T-cell (primary cell): ENCODE results near the gene RPH3AL. TPM values are rescaled to one million over a fixed set of nuclear protein-coding genes. Genes with fewer than 3 reads are reported as not detected.
A peak's percentile ranks its signal among the peaks of the same experiment; 100 is the strongest.

Source experiments
- ATAC-seq, 4 experiments: fragments of 200-7000 bp in 3 of 4; fragments of 150-1000 bp in 1 of 4; cut with Tn5 transposase; replicated peaks in 1 of 4; 1 replicate in 3 of 4; 2 replicates in 1 of 4; pipeline ENCODE4 v1.10.0; 2021; ENCODE audit warnings: moderate library complexity in 3 of 4, mild to moderate bottlenecking in 2 of 4, moderate number of reproducible peaks in 1 of 4
- CTCF ChIA-PET, 2 donors: fragments of 300-600 bp; sonication (Branson Sonifier 250); formaldehyde crosslinking; loops; one replicate each; lab custom pipeline; 2022; ENCODE audit warnings: antibody characterized with exemption in 2 of 2; lab: Charles Lee
- POLR2A ChIA-PET, 2 donors: fragments of 300-600 bp; sonication (Branson Sonifier 250); formaldehyde crosslinking; loops; one replicate each; lab custom pipeline; 2022; ENCODE audit warnings: antibody characterized with exemption in 2 of 2; lab: Charles Lee
- DNase-seq, 35 experiments: peaks; one replicate each; pipeline versions ENCODE4 v3.0.0 to v3.0.0-alpha.2; 2013 to 2023
- H3K27ac ChIP-seq: one replicate; pipeline ENCODE4 v1.5.1; 2013; ENCODE audit warnings: low read length
- H3K27me3 ChIP-seq, 2 experiments: replicated peaks in 1 of 2; 1 replicate in 1 of 2; 2 replicates in 1 of 2; pipeline versions ENCODE4 v1.6.1 to v1.7.0; 2013; ENCODE audit warnings: low read length in 1 of 2, mixed read lengths in 1 of 2; ENCODE audit not compliant: control insufficient read depth in 2 of 2, insufficient read depth in 2 of 2; ENCODE audit errors: extremely low read depth in 1 of 2
- H3K36me3 ChIP-seq, 2 donors: 1 replicate in 1 of 2; 2 replicates in 1 of 2; pipeline versions ENCODE4 v1.6.1 to v1.7.0; 2013; ENCODE audit warnings: low read length in 1 of 2; ENCODE audit not compliant: control insufficient read depth in 2 of 2, insufficient read depth in 1 of 2; ENCODE audit errors: extremely low read depth in 1 of 2
- H3K4me1 ChIP-seq, 2 experiments: 1 replicate in 1 of 2; 2 replicates in 1 of 2; pipeline versions ENCODE4 v1.6.1 to v1.7.0; 2013; ENCODE audit warnings: low read length in 2 of 2, mixed read lengths in 1 of 2; ENCODE audit not compliant: insufficient read depth in 2 of 2, control insufficient read depth in 1 of 2; ENCODE audit errors: extremely low read depth in 1 of 2
- H3K4me3 ChIP-seq, 2 donors: 1 replicate in 1 of 2; 2 replicates in 1 of 2; pipeline versions ENCODE4 v1.5.1 to v1.7.0; 2013; ENCODE audit warnings: mild to moderate bottlenecking in 2 of 2, low read length in 1 of 2, moderate library complexity in 1 of 2; ENCODE audit not compliant: control insufficient read depth in 1 of 2; ENCODE audit errors: extremely low read depth in 1 of 2
- H3K9me3 ChIP-seq: 2 replicates; pipeline ENCODE4 v1.7.0; 2013
- H3K27ac Mint-ChIP-seq, 2 donors: one replicate each; pipeline ENCODE4 v1.8.0; 2020 to 2021; ENCODE audit warnings: mild to moderate bottlenecking in 2 of 2, mixed read lengths in 2 of 2
- H3K27me3 Mint-ChIP-seq, 2 donors: one replicate each; pipeline ENCODE4 v1.8.0; 2021 to 2022; ENCODE audit warnings: mixed read lengths in 2 of 2
- H3K36me3 Mint-ChIP-seq: one replicate; pipeline ENCODE4 v1.8.0; 2021; ENCODE audit warnings: mixed read lengths
- H3K4me1 Mint-ChIP-seq, 3 donors: one replicate each; pipeline ENCODE4 v1.8.0; 2020 to 2022; ENCODE audit warnings: mixed read lengths in 3 of 3, mild to moderate bottlenecking in 1 of 3
- H3K4me3 Mint-ChIP-seq, 3 donors: one replicate each; pipeline ENCODE4 v1.8.0; 2020 to 2022; ENCODE audit warnings: mild to moderate bottlenecking in 3 of 3, mixed read lengths in 3 of 3, moderate library complexity in 3 of 3
- H3K9me3 Mint-ChIP-seq, 3 donors: one replicate each; pipeline ENCODE4 v1.8.0; 2020 to 2022; ENCODE audit warnings: mixed read lengths in 3 of 3
- WGBS: methylation state at CpG from one replicate; pipeline ENCODE4 v1.1.5; 2013; ENCODE audit warnings: missing lambda C conversion rate; ENCODE audit not compliant: insufficient coverage; 5-methylcytosine and 5-hydroxymethylcytosine counted together
- total RNA-seq, 35 experiments: library from RNA in 6 of 35; stranded (reverse) in 6 of 35; fragments of 120-200 nt in 1 of 35; gene quantifications; one replicate each; pipeline versions ENCODE4 v1.2.1 to v1.2.4 and lab custom pipeline; 2013 to 2026

Gene RPH3AL
- total RNA-seq, 5 donors from 2014 or later (not counting 1 experiment from before 2014, with no cell fraction given), result 4.5 to 10.5 (median 5.3) TPM

DNA sequence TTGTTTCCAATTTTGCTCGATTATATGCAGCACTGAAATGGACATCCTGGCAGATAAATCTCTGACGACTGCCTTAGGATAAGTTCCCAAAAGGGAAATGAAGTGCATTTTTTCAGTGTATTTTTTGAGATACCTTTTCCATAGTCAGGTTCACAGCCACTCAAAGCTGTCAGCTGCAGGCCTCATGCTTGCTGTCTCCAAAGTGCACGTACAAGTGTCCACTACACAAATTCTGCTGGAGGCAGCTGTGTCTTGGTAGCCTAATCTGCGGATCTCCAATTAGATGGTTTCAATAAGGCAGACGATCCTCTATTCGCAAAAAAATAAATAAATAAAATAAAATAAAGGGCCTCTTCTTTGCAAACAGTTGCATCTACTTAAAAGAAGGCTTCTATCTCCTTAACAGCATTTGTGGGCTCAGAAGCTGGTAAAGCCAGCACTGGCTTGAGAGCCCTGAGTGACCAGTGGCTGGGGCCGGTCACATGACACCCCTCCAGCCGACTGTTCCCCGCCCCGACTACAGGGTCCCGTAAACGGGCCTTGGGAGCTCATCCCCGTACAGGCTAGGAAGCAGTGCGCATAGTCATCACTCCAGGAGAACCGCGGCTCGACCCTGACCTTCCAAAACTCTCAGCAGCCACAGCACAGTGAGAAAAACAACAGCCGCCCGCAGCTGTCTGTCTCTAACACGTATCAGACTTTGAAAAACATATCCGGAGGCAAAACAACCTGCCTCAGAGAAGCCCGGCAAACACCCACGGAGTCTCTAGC lies 18.8 kb downstream of the RPH3AL start:
- H3K9me3 Mint-ChIP-seq, result no peaks in the 10 kb centered on the region
- peaks cover 8 to 68% of the 10 kb centered on the region in 2 experiments for H3K4me1 ChIP-seq
- H3K36me3 Mint-ChIP-seq, result no peaks in the 10 kb centered on the region
- peak in 15 of 35 experiments; percentile 14 to 47 (median 29) for DNase-seq
- H3K27ac ChIP-seq, result peak overlapping the region; percentile 32
- CTCF ChIA-PET, result no interaction called here
- H3K4me1 Mint-ChIP-seq, result peaks cover 13 to 80% (median 71%) of the 10 kb centered on the region in 3 donors
- POLR2A ChIA-PET, result no interaction called here
- H3K27me3 Mint-ChIP-seq, result peaks cover 0 to 3% of the 10 kb centered on the region in 2 donors
- H3K4me3 Mint-ChIP-seq, result peak overlapping the region in 2 of 3 donors; percentile 39 to 67
- peak overlapping the region in 1 of 2 donors; percentile 82 for H3K27ac Mint-ChIP-seq
- H3K36me3 ChIP-seq, result no peaks in the 10 kb centered on the region
- WGBS, result 30% methylated on average over 15 of the region's 23 CpGs
- peaks cover 0 to 35% of the 10 kb centered on the region in 2 experiments for H3K27me3 ChIP-seq
- ATAC-seq, result peak in 3 of 4 experiments; percentile 29 to 53 (median 46)
- no peaks in the 10 kb centered on the region for H3K9me3 ChIP-seq
- H3K4me3 ChIP-seq, result peak overlapping the region; percentile 10 to 25

DNA sequence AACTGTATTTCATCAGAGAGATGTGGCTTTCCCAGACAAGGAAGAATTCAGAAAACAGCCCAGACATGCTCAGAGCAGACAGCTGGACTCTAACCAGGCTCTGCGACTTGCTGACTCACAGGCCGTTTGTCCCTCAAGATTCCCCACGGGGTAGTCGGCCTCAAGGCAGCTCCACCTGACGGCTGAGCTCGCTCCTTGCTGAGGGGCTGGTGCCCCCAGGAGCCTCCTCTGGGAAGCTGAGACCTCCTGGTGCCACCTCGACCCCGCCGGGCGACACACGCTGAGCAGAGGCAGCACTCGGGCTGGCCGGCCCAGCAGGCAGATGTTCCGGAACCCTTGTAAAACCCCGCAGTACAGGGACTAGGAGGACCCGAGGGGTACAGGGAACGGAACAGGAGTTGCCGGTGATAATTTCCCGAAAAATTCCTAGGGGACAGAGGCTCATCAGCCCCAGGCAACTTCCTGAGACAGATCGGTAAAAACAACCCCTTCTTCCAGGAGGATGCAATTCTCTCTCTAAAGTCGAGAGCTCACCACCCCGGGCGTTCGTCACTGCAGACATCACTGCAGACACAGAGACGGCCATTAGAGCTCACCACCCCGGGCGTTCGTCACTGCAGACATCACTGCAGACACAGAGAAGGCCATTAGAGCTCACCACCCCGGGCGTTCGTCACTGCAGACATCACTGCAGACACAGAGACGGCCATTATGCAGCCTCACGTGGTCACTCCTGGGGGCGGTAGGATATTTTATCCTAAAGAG lies 19.9 kb downstream of the RPH3AL start:
- H3K9me3 Mint-ChIP-seq, result no peaks in the 10 kb centered on the region
- Histone ChIP-seq H3K27me3 (peaks cover 0 to 31% of the 10 kb centered on the region in 2 experiments), H3K36me3 (no peaks in the 10 kb centered on the region), H3K4me1 (peaks cover 8 to 68% of the 10 kb centered on the region in 2 experiments), H3K4me3 (no peak overlapping the region), H3K27ac (no peak overlapping the region), H3K9me3 (no peaks in the 10 kb centered on the region)
- H3K4me3 Mint-ChIP-seq, result peak overlapping the region in 1 of 3 donors; percentile 76
- CTCF ChIA-PET, result no interaction called here
- no peak overlapping the region for H3K27ac Mint-ChIP-seq
- no peak for DNase-seq
- H3K27me3 Mint-ChIP-seq, result peaks cover 0 to 3% of the 10 kb centered on the region in 2 donors
- WGBS, result 89% methylated on average over 29 of the region's 34 CpGs
- H3K36me3 Mint-ChIP-seq, result no peaks in the 10 kb centered on the region
- no peak for ATAC-seq
- peaks cover 13 to 83% (median 71%) of the 10 kb centered on the region in 3 donors for H3K4me1 Mint-ChIP-seq
- POLR2A ChIA-PET, result no interaction called here

DNA sequence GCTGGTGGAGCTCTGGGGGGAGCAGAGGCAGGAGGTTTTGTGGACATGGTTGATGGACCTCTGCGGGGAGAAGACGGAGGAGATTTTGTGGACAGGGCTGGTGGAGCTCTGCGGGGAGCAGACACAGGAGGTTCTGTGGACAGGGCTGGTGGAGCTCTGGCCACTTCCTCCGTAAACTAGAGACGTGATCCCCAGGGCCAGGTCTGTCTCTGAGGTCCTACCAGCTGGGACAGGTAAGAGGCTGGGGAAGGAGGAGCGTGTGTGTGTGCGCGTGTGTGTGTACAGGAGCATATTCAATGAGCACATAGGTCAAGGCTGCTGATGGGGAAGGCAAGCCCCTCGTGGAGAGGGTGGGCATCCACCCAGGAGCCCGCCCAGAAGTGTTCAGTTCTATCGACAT lies 20.6 kb downstream of the RPH3AL start:
- Mint-ChIP-seq H3K36me3 (peaks cover under 1% of the 10 kb centered on the region), H3K27me3 (peaks cover 0 to 3% of the 10 kb centered on the region in 2 donors), H3K4me1 (peaks cover 13 to 76% (median 68%) of the 10 kb centered on the region in 3 donors), H3K9me3 (no peaks in the 10 kb centered on the region), H3K4me3 (peak overlapping the region in 2 of 3 donors; percentile 76 to 80), H3K27ac (peak overlapping the region in 1 of 2 donors; percentile 7)
- Histone ChIP-seq H3K9me3 (no peaks in the 10 kb centered on the region), H3K36me3 (no peaks in the 10 kb centered on the region), H3K4me1 (peaks cover 8 to 68% of the 10 kb centered on the region in 2 experiments), H3K4me3 (no peak overlapping the region), H3K27ac (no peak overlapping the region), H3K27me3 (peaks cover 0 to 25% of the 10 kb centered on the region in 2 experiments)
- no peak for ATAC-seq
- WGBS, result 86% methylated on average over 11 of the region's 11 CpGs
- CTCF ChIA-PET, result no interaction called here
- peak in 1 of 35 experiments; percentile 1 for DNase-seq
- POLR2A ChIA-PET, result no interaction called here

DNA sequence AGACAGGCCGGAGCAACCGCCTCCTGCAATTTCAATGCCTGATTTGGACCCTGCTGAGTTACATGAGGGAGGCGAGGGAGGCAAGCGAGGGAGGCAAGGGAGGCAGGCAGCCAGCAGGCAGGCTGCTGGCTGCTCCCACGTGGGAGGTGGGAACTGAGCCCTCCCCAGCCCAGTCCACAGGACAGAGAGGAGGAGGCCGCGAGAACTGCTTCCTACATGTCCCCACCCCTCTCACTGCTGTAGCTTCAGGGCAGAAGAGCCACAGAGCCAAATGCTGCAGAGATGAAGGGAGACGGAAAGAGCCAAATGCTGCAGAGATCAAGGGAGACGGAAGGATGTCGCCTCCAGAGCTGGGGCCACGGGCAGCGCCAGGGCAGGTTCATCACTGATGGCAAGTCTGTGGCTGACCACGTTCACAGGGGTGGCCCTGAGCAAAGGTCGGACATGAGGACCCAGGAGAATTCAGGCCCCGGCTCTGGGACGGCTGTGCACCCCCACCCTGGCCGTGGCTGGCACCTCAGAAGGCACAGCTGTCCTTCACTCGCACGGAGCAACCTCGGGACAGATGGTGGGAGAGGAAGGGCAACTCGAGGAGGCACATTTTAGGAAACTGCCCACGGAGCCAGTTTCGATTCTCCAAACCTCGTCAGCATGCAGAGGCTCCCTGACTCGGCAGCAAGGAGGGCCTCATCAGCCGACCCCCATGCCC lies 21.5 kb downstream of the RPH3AL start:
- 8% methylated on average over 20 of the region's 26 CpGs for WGBS
- Histone ChIP-seq H3K4me1 (peaks cover 8 to 59% of the 10 kb centered on the region in 2 experiments), H3K27ac (no peak overlapping the region), H3K36me3 (no peaks in the 10 kb centered on the region), H3K27me3 (peaks cover 0 to 18% of the 10 kb centered on the region in 2 experiments), H3K9me3 (no peaks in the 10 kb centered on the region), H3K4me3 (peak overlapping the region; percentile 22 to 39)
- POLR2A ChIA-PET, result no interaction called here
- peak in 25 of 35 experiments; percentile 9 to 69 (median 39) for DNase-seq
- Mint-ChIP-seq H3K27me3 (peaks cover 0 to 3% of the 10 kb centered on the region in 2 donors), H3K27ac (peak overlapping the region in 1 of 2 donors; percentile 71), H3K4me3 (peak overlapping the region in 2 of 3 donors; percentile 76 to 80), H3K4me1 (peaks cover 9 to 67% (median 60%) of the 10 kb centered on the region in 3 donors), H3K9me3 (no peaks in the 10 kb centered on the region), H3K36me3 (peaks cover 2% of the 10 kb centered on the region)
- peak in 3 of 4 experiments; percentile 82 to 87 (median 83) for ATAC-seq
- CTCF ChIA-PET, result no interaction called here

DNA sequence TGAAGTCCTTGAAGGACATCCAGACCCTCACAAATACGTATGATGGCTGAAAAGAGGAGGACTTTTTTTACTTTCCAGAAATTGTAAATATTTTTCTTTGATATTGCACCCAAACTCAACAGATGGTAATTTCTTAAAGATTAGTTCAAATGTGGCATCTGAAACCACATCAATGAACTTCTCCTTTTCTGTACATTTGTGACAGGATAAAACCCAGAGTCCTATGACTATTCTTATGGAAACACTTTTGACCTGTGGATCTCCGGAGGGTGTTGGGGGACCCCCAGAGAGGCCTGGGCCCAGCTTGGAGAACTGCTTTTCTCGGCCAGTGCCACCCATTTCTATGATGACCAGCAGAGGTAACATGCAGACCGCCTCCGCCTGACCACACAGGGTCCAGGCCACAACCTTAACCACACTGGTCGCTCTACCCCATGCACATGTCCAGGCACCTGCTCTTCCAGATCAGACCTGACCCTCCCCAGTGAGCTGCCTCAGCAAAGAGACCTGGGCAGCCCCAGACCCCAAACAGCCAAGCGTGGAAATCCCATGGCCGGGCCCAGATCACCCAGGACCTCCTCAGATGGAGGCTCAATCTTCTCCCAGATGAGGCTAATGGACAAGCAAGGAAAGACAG lies 22.7 kb downstream of the RPH3AL start:
- 90% methylated on average over 7 of the region's 8 CpGs for WGBS
- H3K4me1 ChIP-seq, result peaks cover 7 to 47% of the 10 kb centered on the region in 2 experiments
- H3K9me3 ChIP-seq, result no peaks in the 10 kb centered on the region
- H3K4me3 Mint-ChIP-seq, result peak overlapping the region in 1 of 3 donors; percentile 76
- no peak overlapping the region for H3K4me3 ChIP-seq
- POLR2A ChIA-PET, result no interaction called here
- peaks cover 3 to 55% (median 48%) of the 10 kb centered on the region in 3 donors for H3K4me1 Mint-ChIP-seq
- no peak overlapping the region for H3K27ac ChIP-seq
- CTCF ChIA-PET, result no interaction called here
- peaks cover 2% of the 10 kb centered on the region for H3K36me3 Mint-ChIP-seq
- DNase-seq, result peak in 1 of 35 experiments; percentile 0
- H3K36me3 ChIP-seq, result no peaks in the 10 kb centered on the region
- H3K9me3 Mint-ChIP-seq, result no peaks in the 10 kb centered on the region
- H3K27ac Mint-ChIP-seq, result no peak overlapping the region
- H3K27me3 Mint-ChIP-seq, result no peaks in the 10 kb centered on the region
- no peak for ATAC-seq
- H3K27me3 ChIP-seq, result peaks cover 0 to 18% of the 10 kb centered on the region in 2 experiments
